ENCODE measurements around the gene ANKRD9.
"Not testable (repeated sequence)": the region's sequence is repeated elsewhere in the genome, so short reads cannot be mapped to it uniquely, and the experiment has no call there.

ANKRD9 gene

GRCh38 chr14:102539544-102540314, 30.2 kb upstream of the ANKRD9 start:
- FAIRE-seq: no peak
- no peak for DNase-seq (ENCODE audit: extremely low spot score, insufficient read length, low read depth)

- no peak for DNase-seq (ENCODE audit: extremely low spot score, insufficient read length, low read depth)
- no peak for FAIRE-seq
These were observed 29.3 kb upstream of the ANKRD9 start for GRCh38 chr14:102538602-102539543.

- FAIRE-seq (no peak), DNase-seq (ENCODE audit: extremely low spot score, insufficient read length, low read depth) (no peak)
These were observed 28.5 kb upstream of the ANKRD9 start for GRCh38 chr14:102537981-102538601.

- FAIRE-seq (no peak), DNase-seq (ENCODE audit: extremely low spot score, insufficient read length, low read depth) (no peak)
These were observed 22.7 kb upstream of the ANKRD9 start for GRCh38 chr14:102532204-102532658.

- DNase-seq (ENCODE audit: extremely low spot score, insufficient read length, low read depth): no peak
- peak; percentile 26 for FAIRE-seq
These were observed 21.4 kb upstream of the ANKRD9 start for GRCh38 chr14:102530828-102531478.

GRCh38 chr14:102528431-102529170, 19.0 kb upstream of the ANKRD9 start:
- DNase-seq (ENCODE audit: extremely low spot score, insufficient read length, low read depth) (no peak), FAIRE-seq (no peak)

- DNase-seq (ENCODE audit: extremely low spot score, insufficient read length, low read depth) (no peak), FAIRE-seq (no peak)
These were observed 16.4 kb upstream of the ANKRD9 start for GRCh38 chr14:102525929-102526497.

- FAIRE-seq (peak; percentile 69), DNase-seq (ENCODE audit: extremely low spot score, insufficient read length, low read depth) (no peak)
These were observed 15.8 kb upstream of the ANKRD9 start for GRCh38 chr14:102525219-102525928.

- FAIRE-seq (peak; percentile 99), DNase-seq (ENCODE audit: extremely low spot score, insufficient read length, low read depth) (peak; percentile 99)
These were observed 15.1 kb upstream of the ANKRD9 start for GRCh38 chr14:102524451-102525218.

GRCh38 chr14:102523569-102524450, 14.2 kb upstream of the ANKRD9 start:
- no peak for FAIRE-seq

GRCh38 chr14:102523200-102523568, 13.6 kb upstream of the ANKRD9 start:
- FAIRE-seq (no peak), DNase-seq (ENCODE audit: extremely low spot score, insufficient read length, low read depth) (no peak)

More at GRCh38 chr14:102523569-102524450, 14.2 kb upstream of the ANKRD9 start:
- DNase-seq (ENCODE audit: extremely low spot score, insufficient read length, low read depth): no peak

- DNase-seq (ENCODE audit: extremely low spot score, insufficient read length, low read depth); FAIRE-seq: not testable (repeated sequence)
These were observed 10.1 kb upstream of the ANKRD9 start for GRCh38 chr14:102519709-102520108.

GRCh38 chr14:102518063-102518648, 8.6 kb upstream of the ANKRD9 start:
- FAIRE-seq: no peak
- no peak for DNase-seq (ENCODE audit: extremely low spot score, insufficient read length, low read depth)

GRCh38 chr14:102517392-102518062, 8.0 kb upstream of the ANKRD9 start:
- DNase-seq (ENCODE audit: extremely low spot score, insufficient read length, low read depth) (no peak), FAIRE-seq (no peak)

GRCh38 chr14:102516531-102517391, 7.2 kb upstream of the ANKRD9 start:
- FAIRE-seq: no peak
- DNase-seq (ENCODE audit: extremely low spot score, insufficient read length, low read depth): peak; percentile 58
